Cardiac muscle cell (in vitro differentiated cells and primary cell): ENCODE results near the gene FOXK1. TPM values are rescaled to one million over a fixed set of nuclear protein-coding genes. Genes with fewer than 3 reads are reported as not detected.
A peak's percentile ranks its signal among the peaks of the same experiment; 100 is the strongest.
"Not testable (repeated sequence)": the region's sequence is repeated elsewhere in the genome, so short reads cannot be mapped to it uniquely, and the experiment has no call there.

ENCODE experiments used
- DNase-seq, 2 donors: peaks; one replicate each; pipeline versions ENCODE4 v3.0.0 to v3.0.0-alpha.2; 2010 to 2017; ENCODE audit warnings: low read depth in 1 of 2, low spot score in 1 of 2
- H3K27ac ChIP-seq: fragments of 200-600 bp; sonication (generic); 2 replicates; pipeline ENCODE4 v1.5.1; 2016
- H3K27me3 ChIP-seq: fragments of 200-600 bp; sonication (generic); 2 replicates; pipeline ENCODE4 v1.6.0; 2016; ENCODE audit warnings: control low read depth
- H3K36me3 ChIP-seq: fragments of 200-600 bp; sonication (generic); 2 replicates; pipeline ENCODE4 v1.5.1; 2016; ENCODE audit warnings: control low read depth
- H3K4me1 ChIP-seq: fragments of 200-600 bp; sonication (generic); 2 replicates; pipeline ENCODE4 v1.8.1; 2017; ENCODE audit warnings: low read depth, mild to moderate bottlenecking, mixed run types
- H3K4me3 ChIP-seq: fragments of 200-600 bp; sonication (generic); 2 replicates; pipeline ENCODE4 v1.5.1; 2016; ENCODE audit warnings: mild to moderate bottlenecking
- H3K9me3 ChIP-seq: fragments of 200-600 bp; sonication (generic); 2 replicates; pipeline ENCODE4 v1.5.1; 2017; ENCODE audit warnings: low read depth, mild to moderate bottlenecking, control low read depth
- CTCF ChIP-seq: IDR thresholded peaks from 2 replicates; pipeline ENCODE4 v1.5.1; 2012; ENCODE audit warnings: low read depth, mild to moderate bottlenecking, low read length
- polyA plus RNA-seq: library from polyadenylated mRNA; unstranded; fragments of >200 nt; fragmentation: Nextera tagmentation; extraction: Ambion mirVana; gene quantifications from 2 replicates; pipeline ENCODE4 v1.2.1, GENCODE V29; 2016
- total RNA-seq: library from RNA; depleted of rRNA; stranded (reverse); fragments of >200 nt; gene quantifications from 2 replicates; pipeline ENCODE4 v1.2.3, GENCODE V29; 2016

FOXK1 gene
- total and polyA plus RNA-seq, 2 experiments from 2014 or later = 8.7 to 55.0 TPM

- peak; percentile 95 to 96 for DNase-seq
- H3K9me3 ChIP-seq = no peaks in the 10 kb centered on the region
- peak overlapping the region; percentile 82 for H3K27ac ChIP-seq
- H3K4me3 ChIP-seq = peak overlapping the region; percentile 39
- H3K4me1 ChIP-seq = no peaks in the 10 kb centered on the region
- H3K36me3 ChIP-seq = no peaks in the 10 kb centered on the region
- TF ChIP-seq CTCF = peak; percentile 36
- no peaks in the 10 kb centered on the region for H3K27me3 ChIP-seq
Measured at GRCh38 chr7:4641667-4642467, 40.2 kb upstream of the FOXK1 start.

- H3K4me3 ChIP-seq = peak overlapping the region; percentile 39
- H3K9me3 ChIP-seq = no peaks in the 10 kb centered on the region
- no peaks in the 10 kb centered on the region for H3K27me3 ChIP-seq
- H3K36me3 ChIP-seq = no peaks in the 10 kb centered on the region
- no peaks in the 10 kb centered on the region for H3K4me1 ChIP-seq
- TF ChIP-seq CTCF = no peak
- no peak for DNase-seq
- H3K27ac ChIP-seq = peak overlapping the region; percentile 32
Measured at GRCh38 chr7:4642468-4643203, 39.5 kb upstream of the FOXK1 start.

- not testable (repeated sequence) for H3K9me3 ChIP-seq, DNase-seq, H3K36me3 ChIP-seq, H3K27me3 ChIP-seq, H3K4me1 ChIP-seq, H3K27ac ChIP-seq, H3K4me3 ChIP-seq
Measured at GRCh38 chr7:4643204-4643471, 39.0 kb upstream of the FOXK1 start.

- Histone ChIP-seq H3K9me3 (no peaks in the 10 kb centered on the region), H3K4me3 (no peak overlapping the region), H3K27ac (no peak overlapping the region), H3K27me3 (no peaks in the 10 kb centered on the region), H3K4me1 (no peaks in the 10 kb centered on the region), H3K36me3 (no peaks in the 10 kb centered on the region)
- no peak for TF ChIP-seq CTCF
- no peak for DNase-seq
Measured at GRCh38 chr7:4645246-4645645, 36.8 kb upstream of the FOXK1 start.

GRCh38 chr7:4648111-4648510, 34.0 kb upstream of the FOXK1 start:
- H3K27me3 ChIP-seq = no peaks in the 10 kb centered on the region
- DNase-seq = no peak
- H3K27ac ChIP-seq = no peak overlapping the region
- H3K4me3 ChIP-seq = no peak overlapping the region
- H3K4me1 ChIP-seq = no peaks in the 10 kb centered on the region
- H3K9me3 ChIP-seq = no peaks in the 10 kb centered on the region
- TF ChIP-seq CTCF = no peak
- no peaks in the 10 kb centered on the region for H3K36me3 ChIP-seq

GRCh38 chr7:4650433-4651047, 31.6 kb upstream of the FOXK1 start:
- no peaks in the 10 kb centered on the region for H3K4me1 ChIP-seq
- H3K27ac ChIP-seq = no peak overlapping the region

More at GRCh38 chr7:4650433-4651047, 31.6 kb upstream of the FOXK1 start:
- Histone ChIP-seq H3K27me3 (no peaks in the 10 kb centered on the region), H3K4me3 (no peak overlapping the region), H3K9me3 (no peaks in the 10 kb centered on the region), H3K36me3 (no peaks in the 10 kb centered on the region)
- no peak for TF ChIP-seq CTCF
- DNase-seq = peak in 1 of 2 donors; percentile 79
